Muscle layer of colon (tissue), 2 donors: ENCODE data around the gene OR10H3.

Source experiments
- H3K27ac ChIP-seq: one replicate; pipeline ENCODE4 v1.7.0; 2013; ENCODE audit warnings: low read depth, mild to moderate bottlenecking, low read length, moderate library complexity
- H3K27me3 ChIP-seq, 2 donors: one replicate each; pipeline ENCODE4 v1.7.0; 2013; ENCODE audit warnings: low read length in 2 of 2, mild to moderate bottlenecking in 2 of 2; ENCODE audit not compliant: insufficient read depth in 2 of 2, control insufficient read depth in 1 of 2
- H3K36me3 ChIP-seq: one replicate; pipeline ENCODE4 v1.7.0; 2013; ENCODE audit warnings: mild to moderate bottlenecking, low read length; ENCODE audit not compliant: insufficient read depth
- H3K4me1 ChIP-seq: one replicate; pipeline ENCODE4 v1.7.0; 2013; ENCODE audit warnings: mild to moderate bottlenecking, low read length; ENCODE audit not compliant: insufficient read depth
- H3K4me3 ChIP-seq, 2 donors: one replicate each; pipeline ENCODE4 v1.7.0; 2013; ENCODE audit warnings: low read length in 2 of 2, low read depth in 1 of 2, mild to moderate bottlenecking in 1 of 2, moderate library complexity in 1 of 2
- H3K9ac ChIP-seq: one replicate; pipeline ENCODE4 v1.7.0; 2013; ENCODE audit warnings: low read length
- H3K9me3 ChIP-seq: one replicate; pipeline ENCODE4 v1.7.0; 2013; ENCODE audit warnings: mild to moderate bottlenecking, low read length
- donor health status: abdominal sarcoma.
- donor health status: Adenocarcinoma of cecum.

OR10H3 gene

GRCh38 chr19:15737722-15738121 lies at the start of gene OR10H3:
TSS of gene OR10H3 (plus strand) at chr19:15737985. CDS start at chr19:15741393, 3,408 bp downstream.
- Histone ChIP-seq H3K27me3 (no peaks in the 10 kb centered on the region), H3K27ac (no peak within 1 kb of the TSS), H3K9me3 (peaks cover 13% of the 10 kb centered on the region), H3K4me3 (no peak within 1 kb of the TSS), H3K9ac (no peak within 1 kb of the TSS), H3K36me3 (no peaks in the 10 kb centered on the region), H3K4me1 (no peaks in the 10 kb centered on the region)

- no peak overlapping the region for H3K9ac ChIP-seq
- peaks cover 5% of the 10 kb centered on the region for H3K36me3 ChIP-seq
- no peak overlapping the region for H3K27ac ChIP-seq
- peaks cover under 1% of the 10 kb centered on the region for H3K4me1 ChIP-seq
- H3K4me3 ChIP-seq = no peak overlapping the region
- no peaks in the 10 kb centered on the region for H3K27me3 ChIP-seq
- no peaks in the 10 kb centered on the region for H3K9me3 ChIP-seq
These were observed 41.1 kb upstream of the OR10H3 start for GRCh38 chr19:15696654-15697194.

DNA sequence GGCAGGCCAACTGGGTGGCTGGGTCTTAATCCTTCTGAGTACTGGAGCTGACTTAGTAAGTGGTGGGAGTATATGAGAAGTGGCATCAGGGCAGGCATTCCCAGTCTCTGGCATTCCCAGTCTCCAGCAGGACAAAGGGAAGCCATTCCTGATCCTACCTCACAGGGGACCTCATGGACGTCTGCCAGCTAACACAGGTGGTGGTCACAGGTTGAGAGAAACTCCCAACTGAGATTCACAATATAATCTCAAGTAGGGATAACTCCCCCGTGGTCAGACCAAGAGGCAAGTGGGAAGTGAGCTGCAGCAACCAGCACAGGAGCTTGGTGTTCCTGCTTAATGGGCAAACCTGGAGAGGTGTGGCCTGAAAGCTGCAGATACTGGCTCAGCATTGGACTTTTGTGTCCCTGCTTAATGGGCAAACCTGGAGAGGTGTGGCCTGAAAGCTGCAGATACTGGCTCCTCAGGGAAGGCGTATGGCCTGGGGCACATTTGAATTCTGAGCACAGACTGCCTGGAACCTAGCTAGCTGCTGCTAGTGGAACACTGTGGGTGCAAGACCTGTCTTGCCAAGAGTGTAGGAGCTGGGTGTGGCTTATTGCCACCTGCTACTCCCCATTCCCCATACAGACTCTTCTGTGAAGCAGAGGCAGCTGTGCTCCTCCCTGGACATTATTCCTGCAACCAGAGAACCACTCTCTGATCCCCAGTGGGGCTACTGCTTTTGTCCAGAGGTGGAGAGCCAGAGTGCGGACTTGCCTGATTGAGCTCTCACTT lies 35.8 kb upstream of the OR10H3 start:
- no peak overlapping the region for H3K4me3 ChIP-seq
- peaks cover 2% of the 10 kb centered on the region for H3K36me3 ChIP-seq
- H3K27ac ChIP-seq = no peak overlapping the region
- H3K9me3 ChIP-seq = no peaks in the 10 kb centered on the region
- H3K4me1 ChIP-seq = peaks cover 17% of the 10 kb centered on the region
- H3K9ac ChIP-seq = no peak overlapping the region
- no peaks in the 10 kb centered on the region for H3K27me3 ChIP-seq

DNA sequence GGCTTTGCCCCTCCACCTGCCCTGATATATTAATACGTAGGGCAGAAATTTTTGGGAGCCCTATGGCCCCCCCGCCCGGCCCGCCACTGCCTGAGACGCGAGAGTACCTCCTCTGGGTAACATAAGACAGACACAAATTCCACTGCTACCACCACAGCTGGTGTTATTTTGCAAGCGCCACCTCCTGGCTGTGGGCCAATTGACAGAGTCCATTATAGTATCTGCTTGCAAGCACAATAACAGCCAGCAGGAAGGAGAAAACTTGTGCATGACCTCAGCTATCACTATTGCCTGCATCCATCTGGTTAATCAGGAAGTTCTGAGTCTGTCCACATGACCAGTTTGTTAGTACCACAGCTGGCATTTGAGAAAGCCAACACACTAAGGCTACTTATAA lies 35.3 kb upstream of the OR10H3 start:
- Histone ChIP-seq H3K4me1 (peaks cover 17% of the 10 kb centered on the region), H3K27me3 (no peaks in the 10 kb centered on the region), H3K4me3 (peak overlapping the region in 1 of 2 donors; percentile 41), H3K9ac (no peak overlapping the region), H3K36me3 (no peaks in the 10 kb centered on the region), H3K9me3 (no peaks in the 10 kb centered on the region), H3K27ac (no peak overlapping the region)

DNA sequence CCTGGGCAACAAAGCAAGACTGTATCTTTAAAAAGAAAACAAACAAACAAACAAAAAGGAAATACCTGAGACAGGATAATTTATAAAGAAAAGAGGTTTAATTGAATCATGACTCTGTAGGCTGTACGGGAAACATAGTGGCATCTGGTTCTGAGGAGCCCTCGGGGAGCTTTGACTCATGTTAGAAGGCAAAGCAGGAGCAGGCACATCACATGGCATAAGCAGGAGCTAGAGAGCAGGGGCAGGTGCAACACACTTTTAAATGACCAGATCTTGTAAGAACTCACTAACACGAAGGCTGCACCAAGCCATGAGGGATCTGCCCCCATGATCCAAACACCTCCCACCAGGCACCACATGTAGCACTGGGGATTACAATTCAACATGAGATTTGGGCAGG lies 23.1 kb upstream of the OR10H3 start:
- Histone ChIP-seq H3K27ac (no peak overlapping the region), H3K9ac (no peak overlapping the region), H3K27me3 (peaks cover 0 to 6% of the 10 kb centered on the region in 2 donors), H3K36me3 (no peaks in the 10 kb centered on the region), H3K4me1 (no peaks in the 10 kb centered on the region), H3K4me3 (no peak overlapping the region), H3K9me3 (no peaks in the 10 kb centered on the region)

DNA sequence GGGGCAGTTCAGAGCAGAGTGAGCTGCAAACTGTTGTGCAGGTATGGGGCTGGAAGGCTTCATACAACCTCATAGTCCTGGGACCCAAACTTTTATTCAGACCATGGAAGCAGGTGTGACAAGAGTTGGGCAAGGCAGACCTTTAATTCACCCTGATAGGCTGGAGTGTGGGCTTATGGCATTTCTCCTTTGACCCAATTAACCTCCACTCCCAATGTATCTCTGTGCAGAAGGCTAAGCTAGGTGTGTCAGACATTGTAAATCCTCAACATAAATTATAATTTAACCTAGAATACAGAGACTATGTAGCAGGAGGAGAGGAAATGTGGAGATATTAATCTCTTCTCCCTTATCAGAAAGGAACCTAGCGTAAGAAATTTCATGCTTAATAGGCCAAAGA lies 22.1 kb upstream of the OR10H3 start:
- no peaks in the 10 kb centered on the region for H3K36me3 ChIP-seq
- H3K4me3 ChIP-seq = no peak overlapping the region
- H3K4me1 ChIP-seq = no peaks in the 10 kb centered on the region
- no peaks in the 10 kb centered on the region for H3K9me3 ChIP-seq
- H3K27me3 ChIP-seq = peaks cover 0 to 6% of the 10 kb centered on the region in 2 donors
- no peak overlapping the region for H3K27ac ChIP-seq
- H3K9ac ChIP-seq = no peak overlapping the region

DNA sequence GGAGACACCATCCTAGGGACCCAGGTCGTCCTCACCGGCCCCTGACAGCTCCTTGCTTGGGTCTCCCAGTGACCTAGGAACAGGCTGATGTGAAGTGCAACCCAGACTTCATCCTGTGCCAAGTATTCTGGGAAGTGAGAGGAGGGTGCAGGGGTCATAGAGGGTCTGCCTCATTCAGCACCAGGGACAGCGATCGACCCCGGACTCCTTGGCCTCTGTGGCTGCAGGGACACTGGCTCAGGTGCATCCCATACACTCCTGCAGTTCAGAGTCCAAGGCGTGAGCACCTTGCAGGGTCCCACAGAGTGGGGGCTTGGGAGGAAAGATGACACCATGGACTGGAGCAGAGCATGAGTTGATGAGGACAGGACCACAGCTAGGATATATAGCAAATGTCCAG lies 20.0 kb upstream of the OR10H3 start:
- Histone ChIP-seq H3K9me3 (no peaks in the 10 kb centered on the region), H3K9ac (no peak overlapping the region), H3K27me3 (peaks cover 0 to 6% of the 10 kb centered on the region in 2 donors), H3K4me3 (no peak overlapping the region), H3K4me1 (no peaks in the 10 kb centered on the region), H3K36me3 (no peaks in the 10 kb centered on the region), H3K27ac (no peak overlapping the region)

GRCh38 chr19:15721268-15721667 lies 16.5 kb upstream of the OR10H3 start:
- no peak overlapping the region for H3K27ac ChIP-seq
- H3K36me3 ChIP-seq = no peaks in the 10 kb centered on the region
- H3K9me3 ChIP-seq = no peaks in the 10 kb centered on the region
- H3K4me1 ChIP-seq = no peaks in the 10 kb centered on the region
- no peak overlapping the region for H3K4me3 ChIP-seq
- H3K9ac ChIP-seq = no peak overlapping the region
- peaks cover 5 to 11% of the 10 kb centered on the region in 2 donors for H3K27me3 ChIP-seq

GRCh38 chr19:15722956-15723355 lies 14.8 kb upstream of the OR10H3 start:
- no peaks in the 10 kb centered on the region for H3K4me1 ChIP-seq
- no peak overlapping the region for H3K4me3 ChIP-seq
- H3K36me3 ChIP-seq = no peaks in the 10 kb centered on the region
- H3K27me3 ChIP-seq = peaks cover 5 to 11% of the 10 kb centered on the region in 2 donors
- H3K9me3 ChIP-seq = no peaks in the 10 kb centered on the region
- no peak overlapping the region for H3K9ac ChIP-seq
- H3K27ac ChIP-seq = no peak overlapping the region

- no peak within 1 kb of the TSS for H3K9ac ChIP-seq
- H3K9me3 ChIP-seq = no peaks in the 10 kb centered on the region
- H3K4me1 ChIP-seq = no peaks in the 10 kb centered on the region
- H3K27me3 ChIP-seq = peaks cover 5% of the 10 kb centered on the region in 2 donors
- H3K4me3 ChIP-seq = no peak within 1 kb of the TSS
- H3K27ac ChIP-seq = no peak within 1 kb of the TSS
- no peaks in the 10 kb centered on the region for H3K36me3 ChIP-seq
These were observed 10.1 kb upstream of the OR10H3 start, which contains the start of gene OR10H2 for GRCh38 chr19:15727724-15728123. TSS of gene OR10H2 (plus strand) at chr19:15728024. CDS start at chr19:15728044, 20 bp downstream.

DNA sequence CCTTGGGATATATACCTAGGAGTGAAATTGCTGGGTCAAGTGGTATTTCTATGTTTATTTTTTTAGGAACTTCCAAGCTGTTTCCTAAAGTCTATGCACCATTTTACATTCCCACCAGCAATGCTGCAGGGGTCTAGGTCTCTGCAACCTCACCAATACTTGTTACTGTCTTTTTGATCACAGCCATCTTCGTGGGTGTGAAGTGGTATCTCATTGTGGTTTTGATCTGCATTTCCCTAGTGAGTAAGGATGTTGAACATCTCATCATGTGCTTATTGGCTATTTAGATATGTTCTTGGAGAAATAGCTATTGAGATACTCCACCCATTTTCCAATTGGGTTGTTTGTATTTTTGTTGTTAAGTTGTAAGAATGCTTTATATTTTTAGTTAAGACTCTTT lies 7.2 kb upstream of the OR10H3 start:
- Histone ChIP-seq H3K4me3 (no peak overlapping the region), H3K36me3 (no peaks in the 10 kb centered on the region), H3K27ac (no peak overlapping the region), H3K4me1 (no peaks in the 10 kb centered on the region), H3K27me3 (peaks cover 0 to 5% of the 10 kb centered on the region in 2 donors), H3K9me3 (no peaks in the 10 kb centered on the region), H3K9ac (no peak overlapping the region)

- no peaks in the 10 kb centered on the region for H3K4me1 ChIP-seq
- no peak overlapping the region for H3K27ac ChIP-seq
- H3K9me3 ChIP-seq = no peaks in the 10 kb centered on the region
- no peak overlapping the region for H3K9ac ChIP-seq
- no peaks in the 10 kb centered on the region for H3K36me3 ChIP-seq
- no peak overlapping the region for H3K4me3 ChIP-seq
- H3K27me3 ChIP-seq = no peaks in the 10 kb centered on the region
These were observed 5.4 kb upstream of the OR10H3 start for GRCh38 chr19:15732388-15732787.
